Keratinocyte (primary cell): ENCODE data around the gene ANO2. TPM values are rescaled to one million over a fixed set of nuclear protein-coding genes. Genes with fewer than 3 reads are reported as not detected.

Experiments
- DNase-seq: peaks from one replicate; pipeline ENCODE4 v3.0.0-alpha.2; 2011; ENCODE audit warnings: low read depth, missing footprints, low spot score
- FAIRE-seq: peaks from 2 replicates; lab custom pipeline; 2011; peaks lifted over from hg19 to GRCh38; lab: Jason Lieb, UNC
- H2AFZ ChIP-seq: 2 replicates; pipeline ENCODE4 v1.6.0; 2012; ENCODE audit warnings: low read length, control low read depth, inconsistent platforms; ENCODE audit not compliant: control insufficient read depth
- H3K27ac ChIP-seq: 2 replicates; pipeline ENCODE4 v1.5.1; 2011; ENCODE audit warnings: low read length; ENCODE audit not compliant: control insufficient read depth, insufficient read depth
- H3K27me3 ChIP-seq: 3 replicates; pipeline ENCODE4 v1.6.0; 2011; ENCODE audit warnings: low read length; ENCODE audit not compliant: control insufficient read depth, insufficient read depth; ENCODE audit errors: extremely low read depth
- H3K36me3 ChIP-seq, 2 experiments: 2 replicates in 1 of 2; 3 replicates in 1 of 2; pipeline ENCODE4 v1.5.1; 2011; ENCODE audit warnings: low read length in 2 of 2, mild to moderate bottlenecking in 1 of 2; ENCODE audit not compliant: control insufficient read depth in 2 of 2, insufficient read depth in 2 of 2; ENCODE audit errors: extremely low read depth in 1 of 2
- H3K4me1 ChIP-seq: 3 replicates; pipeline ENCODE4 v1.5.1; 2011; ENCODE audit warnings: low read length; ENCODE audit not compliant: control insufficient read depth, insufficient read depth; ENCODE audit errors: extremely low read depth
- H3K4me2 ChIP-seq: 3 replicates; pipeline ENCODE4 v1.6.0; 2011; ENCODE audit warnings: low read depth, low read length; ENCODE audit not compliant: control insufficient read depth, insufficient read depth; ENCODE audit errors: extremely low read depth
- H3K4me3 ChIP-seq, 3 experiments: fragments of 200-600 bp in 1 of 3; sonication (generic) in 1 of 3; 2 replicates in 2 of 3; 3 replicates in 1 of 3; pipeline ENCODE4 v1.5.1; 2011 to 2016; ENCODE audit warnings: low read length in 3 of 3, mild to moderate bottlenecking in 3 of 3, control low read depth in 2 of 3, inconsistent platforms in 1 of 3, low read depth in 1 of 3, mixed read lengths in 1 of 3, mixed run types in 1 of 3, moderate library complexity in 1 of 3; ENCODE audit not compliant: control insufficient read depth in 2 of 3, insufficient read depth in 2 of 3; ENCODE audit errors: extremely low read depth in 1 of 3
- H3K79me2 ChIP-seq: 2 replicates; pipeline ENCODE4 v1.6.0; 2012; ENCODE audit warnings: low read length; ENCODE audit not compliant: control insufficient read depth, insufficient read depth
- H3K9ac ChIP-seq: 3 replicates; pipeline ENCODE4 v1.6.0; 2011; ENCODE audit warnings: low read length; ENCODE audit not compliant: control insufficient read depth, insufficient read depth; ENCODE audit errors: extremely low read depth
- H3K9me1 ChIP-seq: 3 replicates; pipeline ENCODE4 v1.6.0; 2011; ENCODE audit warnings: low read length; ENCODE audit not compliant: control insufficient read depth, insufficient read depth; ENCODE audit errors: extremely low read depth
- H3K9me3 ChIP-seq: 2 replicates; pipeline ENCODE4 v1.5.1; 2012; ENCODE audit warnings: low read depth, low read length; ENCODE audit not compliant: control insufficient read depth
- H4K20me1 ChIP-seq: 3 replicates; pipeline ENCODE4 v1.6.0; 2011; ENCODE audit warnings: low read length; ENCODE audit not compliant: control insufficient read depth, insufficient read depth; ENCODE audit errors: extremely low read depth
- CTCF ChIP-seq, 3 experiments: IDR thresholded peaks in 1 of 3; conservative IDR thresholded peaks in 1 of 3; optimal IDR thresholded peaks in 1 of 3; 2 replicates in 2 of 3; 3 replicates in 1 of 3; pipeline versions ENCODE3 to v1.5.1; 2011; ENCODE audit warnings: low read length in 3 of 3, mild to moderate bottlenecking in 3 of 3, moderate library complexity in 2 of 3, control low read depth in 1 of 3, inconsistent platforms in 1 of 3; ENCODE audit not compliant: insufficient read depth in 2 of 3; ENCODE audit errors: extremely low read depth in 1 of 3
- EZH2 ChIP-seq: IDR thresholded peaks from one replicate; pipeline ENCODE4 v1.6.1; 2012; ENCODE audit warnings: inconsistent platforms, mild to moderate bottlenecking, low read length, moderate library complexity
- dilution Hi-C: fragments of 300-500 bp; cut with MboI; formaldehyde crosslinking; loops from one replicate; pipeline ENCODE4 v1.7.0; 2020; ENCODE audit warnings: low sequenced_read_pairs; ENCODE audit not compliant: extremely low pct_ligation_motif_present
- polyA plus RNA-seq, 5 experiments: library from polyadenylated mRNA; depleted of rRNA in 3 of 5; stranded (reverse) in 3 of 5; stranded (forward) in 1 of 5; unstranded in 1 of 5; fragments of >200 nt; gene quantifications; 1 replicate in 1 of 5; 2 replicates in 3 of 5; 3 replicates in 1 of 5; pipeline versions ENCODE4 v1.2.1 to v1.2.3, GENCODE V29; 2011 to 2012; ENCODE audit warnings: missing spikeins in 2 of 5, low read depth in 1 of 5, low replicate concordance in 1 of 5

The ANO2 gene
- polyA plus RNA-seq, 1 donor (not counting 4 experiments of a cell fraction or from before 2014, with no cell fraction given) = 0.14 TPM

DNA sequence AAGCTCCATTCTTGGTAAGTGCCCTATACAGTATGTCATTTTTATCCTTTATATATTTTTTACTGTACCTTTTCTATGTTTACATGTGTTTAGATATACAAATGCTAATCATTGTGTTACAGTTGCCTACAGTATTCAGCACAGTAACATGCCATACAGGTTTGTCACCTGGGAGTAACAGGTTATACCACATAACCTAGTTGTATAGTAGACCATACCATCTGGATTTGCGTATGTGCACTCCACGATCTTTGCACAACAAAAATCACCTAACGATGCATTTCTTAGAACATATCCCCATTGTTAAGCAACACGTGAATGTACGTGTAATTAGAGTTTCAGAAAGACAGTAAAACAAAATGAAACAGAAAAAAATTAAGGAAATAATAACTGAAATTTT lies 11.9 kb upstream of the ANO2 start:
- no peak for FAIRE-seq

GRCh38 chr12:5954661-5955060 lies 9.6 kb upstream of the ANO2 start:
- no peaks in the 10 kb centered on the region for H3K4me1 ChIP-seq
- H3K4me3 ChIP-seq = no peak overlapping the region
- no peak for DNase-seq
- H2AFZ ChIP-seq = no peak overlapping the region
- no peak overlapping the region for H3K27ac ChIP-seq
- dilution Hi-C loops = no loop called here
- no peaks in the 10 kb centered on the region for H3K9me3 ChIP-seq
- no peaks in the 10 kb centered on the region for H3K27me3 ChIP-seq
- no peaks in the 10 kb centered on the region for H3K79me2 ChIP-seq
- TF ChIP-seq CTCF (optimal IDR thresholded peaks at IDR 0.05 in 1 of 3, IDR thresholded peaks at IDR 0.05 in 1 of 3, conservative IDR thresholded peaks at IDR 0.05 in 1 of 3; ENCODE audit: extremely low read depth in 1 of 3, insufficient read depth in 2 of 3, low read length in 3 of 3) (no peak), EZH2 (no peak)
- H3K9ac ChIP-seq = no peak overlapping the region
- no peaks in the 10 kb centered on the region for H3K9me1 ChIP-seq
- no peaks in the 10 kb centered on the region for H4K20me1 ChIP-seq
- no peaks in the 10 kb centered on the region for H3K36me3 ChIP-seq
- no peak for FAIRE-seq
- no peak overlapping the region for H3K4me2 ChIP-seq

More for the DNA sequence above, 11.9 kb upstream of the ANO2 start:
- dilution Hi-C loops = no loop called here
- H3K27me3 ChIP-seq = no peaks in the 10 kb centered on the region
- H3K4me1 ChIP-seq = no peaks in the 10 kb centered on the region
- no peak overlapping the region for H3K9ac ChIP-seq
- no peak overlapping the region for H3K27ac ChIP-seq
- H3K79me2 ChIP-seq = no peaks in the 10 kb centered on the region
- no peak overlapping the region for H3K4me3 ChIP-seq
- no peak for DNase-seq
- H3K36me3 ChIP-seq = no peaks in the 10 kb centered on the region
- no peaks in the 10 kb centered on the region for H3K9me3 ChIP-seq
- no peaks in the 10 kb centered on the region for H3K9me1 ChIP-seq
- H3K4me2 ChIP-seq = no peak overlapping the region
- TF ChIP-seq CTCF (optimal IDR thresholded peaks at IDR 0.05 in 1 of 3, IDR thresholded peaks at IDR 0.05 in 1 of 3, conservative IDR thresholded peaks at IDR 0.05 in 1 of 3; ENCODE audit: extremely low read depth in 1 of 3, insufficient read depth in 2 of 3, low read length in 3 of 3) (no peak), EZH2 (no peak)
- H2AFZ ChIP-seq = no peak overlapping the region
- no peaks in the 10 kb centered on the region for H4K20me1 ChIP-seq
